GM21619 (cell line): Measurements from ENCODE around the gene SH3BP5L.
A peak's percentile ranks its signal among the peaks of the same experiment; 100 is the strongest.

Experiments used
- ATAC-seq: cut with Tn5 transposase; IDR thresholded peaks from one replicate; pipeline ENCODE4 v1.9.1; 2021; ENCODE audit not compliant: unreplicated experiment

Gene SH3BP5L

DNA sequence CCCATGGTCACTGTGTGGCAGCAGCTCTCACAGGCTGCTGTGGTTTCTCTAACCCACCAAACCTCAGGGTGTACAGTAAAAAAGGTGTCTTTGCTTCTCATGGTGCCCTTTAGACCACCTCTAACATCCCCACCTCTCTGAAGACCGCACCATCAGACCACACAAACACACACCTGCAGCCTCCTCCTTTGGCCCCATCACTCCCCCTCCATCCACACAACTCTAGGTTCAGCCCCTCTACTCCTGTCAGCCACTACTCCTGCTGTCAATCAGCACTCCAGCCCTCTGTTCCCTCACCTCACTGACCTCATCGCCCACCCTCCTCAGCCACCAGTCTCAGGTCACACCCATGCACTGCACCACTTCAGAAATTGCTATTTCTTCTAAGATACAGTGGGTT lies 25.7 kb upstream of the SH3BP5L start:
- no peak for ATAC-seq

DNA sequence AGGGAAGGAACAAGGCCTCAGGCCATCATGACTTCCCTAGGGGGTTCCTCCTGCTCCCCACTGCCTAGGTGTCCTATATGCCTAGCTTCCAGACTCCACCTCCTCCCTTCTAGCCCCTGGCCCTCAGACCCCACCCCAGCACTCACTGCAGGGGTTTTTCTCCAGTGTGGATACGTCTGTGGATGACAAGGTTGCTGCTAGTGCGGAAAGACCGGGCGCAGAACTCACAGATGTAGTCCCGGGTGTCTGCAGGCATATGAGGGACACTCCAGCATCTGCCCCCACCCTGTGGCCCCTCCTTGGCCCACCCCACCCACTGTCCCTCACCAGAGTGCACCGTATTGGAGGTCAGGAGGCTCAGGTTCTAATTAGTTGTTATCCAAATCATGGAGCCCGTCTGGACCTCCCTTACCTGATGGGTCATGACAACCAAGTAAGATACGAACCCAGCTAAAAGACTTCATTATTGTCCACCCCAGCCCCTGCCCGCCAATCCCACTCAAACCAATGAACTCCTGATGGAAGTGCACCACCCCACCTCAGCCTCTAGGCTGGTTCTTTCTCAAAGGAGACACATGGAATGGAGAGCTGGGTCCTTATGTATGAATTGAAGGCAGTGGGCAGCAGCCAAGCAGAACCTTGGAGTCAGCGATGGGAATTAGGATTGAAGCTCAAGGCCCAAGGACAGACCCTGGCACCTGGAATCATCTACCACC lies 25.0 kb upstream of the SH3BP5L start:
- no peak for ATAC-seq

DNA sequence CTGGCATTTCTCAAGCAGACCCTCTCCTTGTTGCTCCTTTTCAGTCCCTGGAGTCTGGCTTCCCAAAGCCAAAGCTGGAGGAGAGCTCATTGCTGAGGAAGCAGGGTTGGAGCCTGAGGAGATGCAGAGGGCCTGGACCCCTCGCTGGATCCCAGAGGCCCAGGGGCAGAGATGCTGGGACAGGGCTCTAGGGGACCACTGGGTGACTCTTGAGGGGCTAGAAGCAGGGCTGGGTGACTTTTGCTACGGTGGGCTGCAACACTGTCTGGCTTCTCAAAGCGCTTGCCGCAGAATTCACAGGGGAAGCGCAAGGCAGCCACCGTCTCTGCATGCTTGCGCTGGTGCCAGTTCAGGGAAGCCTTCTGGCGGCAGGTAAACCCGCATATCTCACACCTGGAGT lies 24.4 kb upstream of the SH3BP5L start:
- ATAC-seq = no peak

DNA sequence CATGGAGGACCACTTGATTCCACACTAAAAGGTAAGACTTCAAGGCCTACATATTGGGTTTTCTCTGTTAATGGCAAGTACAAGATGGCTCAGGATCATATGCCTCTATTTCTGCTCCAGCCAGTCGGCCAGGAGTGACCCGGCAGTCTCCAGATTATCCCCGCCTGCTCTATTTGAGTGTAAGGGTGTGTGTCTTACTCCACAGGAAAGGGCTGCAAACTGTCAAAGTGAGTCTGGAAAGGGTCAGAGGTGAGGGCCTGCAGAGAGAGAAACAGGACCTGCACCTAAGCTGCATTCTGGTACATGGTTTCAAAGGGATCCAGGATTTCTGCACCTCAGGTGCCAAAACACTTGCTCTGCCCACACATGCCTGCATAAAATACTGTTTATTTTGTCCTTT lies 23.9 kb upstream of the SH3BP5L start:
- no peak for ATAC-seq

DNA sequence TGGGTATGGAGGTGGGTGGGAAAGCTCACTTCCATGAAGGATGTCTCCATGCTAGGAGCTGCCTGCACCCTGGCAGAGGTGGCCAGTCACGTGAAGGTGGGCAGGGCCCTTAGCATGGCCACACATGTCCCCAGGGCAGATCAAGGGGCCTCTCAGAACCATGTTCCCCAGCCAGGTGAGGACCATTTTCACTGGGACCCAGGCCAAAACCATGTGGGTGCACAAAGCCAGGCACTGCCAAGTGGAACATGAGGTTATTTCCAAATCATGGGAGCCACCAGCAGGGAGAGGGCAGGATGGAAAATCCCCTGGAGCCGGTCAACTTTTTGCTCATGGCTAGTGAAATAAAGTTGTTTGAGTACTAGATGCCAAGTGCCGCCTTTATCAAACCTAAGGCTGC lies 23.4 kb upstream of the SH3BP5L start:
- ATAC-seq = no peak

DNA sequence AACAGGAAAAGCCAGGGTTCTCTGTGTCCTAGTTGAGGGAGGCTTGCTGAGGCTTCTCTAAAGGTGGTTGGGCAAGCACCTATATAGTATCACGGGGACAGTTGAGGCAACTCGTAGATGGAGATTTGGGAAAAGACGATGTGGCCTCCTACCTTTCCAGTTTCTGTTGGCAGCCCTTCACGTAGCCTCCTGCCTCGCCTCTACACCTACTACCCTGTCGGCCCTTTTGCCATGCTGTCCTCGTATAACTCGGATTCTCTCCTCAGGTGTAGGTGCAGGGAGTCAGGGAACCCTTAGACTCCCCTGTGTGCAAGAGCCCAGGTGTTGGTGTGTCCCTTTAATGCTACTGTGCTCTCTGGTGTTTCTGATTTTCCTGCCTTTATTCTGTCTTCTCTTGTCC lies 22.9 kb upstream of the SH3BP5L start:
- ATAC-seq = no peak

DNA sequence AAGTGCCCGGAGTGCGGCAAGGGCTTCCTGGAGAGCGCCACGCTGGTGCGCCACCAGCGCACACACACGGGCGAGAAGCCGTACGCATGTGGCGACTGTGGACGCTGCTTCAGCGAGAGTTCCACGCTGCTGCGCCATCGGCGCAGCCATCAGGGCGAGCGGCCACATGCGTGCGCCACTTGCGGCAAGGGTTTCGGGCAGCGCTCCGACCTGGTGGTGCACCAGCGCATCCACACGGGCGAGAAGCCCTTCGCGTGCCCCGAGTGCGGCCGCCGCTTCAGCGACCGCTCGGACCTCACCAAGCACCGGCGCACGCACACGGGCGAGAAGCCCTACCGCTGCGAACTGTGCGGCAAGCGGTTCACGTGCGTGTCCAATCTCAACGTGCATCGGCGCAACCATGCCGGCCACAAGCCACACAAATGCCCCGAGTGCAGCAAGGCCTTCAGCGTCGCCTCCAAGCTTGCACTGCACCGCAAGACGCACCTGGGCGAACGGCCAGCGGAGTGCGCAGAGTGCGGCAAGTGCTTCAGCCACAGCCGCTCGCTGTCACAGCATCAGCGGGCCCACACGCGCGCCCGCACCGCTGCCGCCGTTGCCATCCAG lies 22.3 kb upstream of the SH3BP5L start:
- ATAC-seq = no peak

DNA sequence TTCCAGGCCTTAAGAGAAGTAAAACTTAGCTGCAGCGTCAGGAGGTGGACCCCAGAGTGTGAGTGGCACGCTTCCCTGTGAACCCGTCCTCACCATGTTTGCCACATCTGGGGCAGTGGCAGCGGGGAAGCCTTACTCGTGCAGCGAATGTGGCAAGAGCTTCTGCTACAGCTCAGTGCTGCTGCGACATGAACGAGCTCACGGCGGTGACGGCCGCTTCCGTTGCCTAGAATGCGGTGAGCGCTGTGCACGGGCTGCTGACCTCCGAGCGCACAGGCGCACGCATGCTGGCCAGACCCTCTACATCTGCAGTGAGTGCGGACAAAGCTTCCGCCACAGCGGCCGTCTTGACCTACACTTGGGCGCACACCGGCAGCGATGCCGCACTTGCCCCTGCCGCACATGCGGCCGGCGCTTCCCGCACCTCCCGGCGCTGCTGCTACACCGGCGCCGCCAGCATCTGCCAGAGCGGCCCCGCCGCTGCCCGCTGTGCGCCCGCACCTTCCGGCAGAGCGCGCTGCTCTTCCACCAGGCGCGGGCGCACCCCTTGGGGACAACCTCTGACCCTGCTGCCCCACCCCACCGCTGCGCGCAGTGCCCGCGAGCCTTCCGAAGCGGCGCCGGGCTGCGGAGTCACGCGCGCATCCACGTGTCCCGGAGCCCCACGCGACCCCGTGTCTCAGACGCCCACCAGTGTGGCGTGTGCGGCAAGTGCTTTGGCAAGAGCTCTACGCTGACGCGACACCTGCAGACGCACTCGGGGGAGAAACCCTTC lies 21.7 kb upstream of the SH3BP5L start:
- no peak for ATAC-seq

DNA sequence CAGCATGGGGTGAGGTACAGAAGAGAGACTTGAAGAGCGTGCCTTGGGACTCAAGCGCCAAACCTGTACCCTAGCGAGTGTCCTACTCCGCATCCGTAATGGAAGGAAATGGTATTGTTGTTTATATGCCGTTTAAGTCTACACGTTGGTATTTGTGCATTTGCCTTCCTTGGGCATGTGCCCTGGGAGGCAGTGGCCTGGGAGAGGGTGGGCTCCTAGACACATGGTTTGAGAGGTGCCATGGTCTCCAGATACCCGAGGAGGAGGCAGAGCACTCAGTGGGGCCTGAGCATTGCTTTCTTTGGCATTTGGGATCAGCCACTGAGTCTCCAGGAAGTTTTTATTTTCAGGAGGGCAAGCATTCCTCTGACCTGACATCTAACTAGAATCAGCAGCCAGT lies 18.8 kb upstream of the SH3BP5L start:
- ATAC-seq = no peak

DNA sequence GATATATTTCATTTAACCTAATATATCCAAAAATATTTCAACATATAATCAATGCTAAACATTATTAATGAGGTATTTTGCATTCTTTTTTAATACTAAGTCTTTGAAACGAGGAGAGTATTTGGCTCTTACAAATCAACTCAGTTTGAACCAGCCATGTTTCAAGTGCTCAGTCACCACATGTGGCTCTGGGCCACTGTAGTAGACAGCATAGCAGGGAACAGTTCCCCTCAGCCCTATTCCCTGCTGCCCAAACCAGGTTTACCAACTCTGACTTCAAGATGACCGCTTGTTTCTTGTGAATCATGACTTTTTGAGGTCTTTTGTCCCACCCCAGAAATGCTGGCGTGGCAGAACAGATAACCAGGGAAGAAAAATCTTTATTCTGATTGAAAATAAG lies 18.0 kb upstream of the SH3BP5L start:
- ATAC-seq = no peak

DNA sequence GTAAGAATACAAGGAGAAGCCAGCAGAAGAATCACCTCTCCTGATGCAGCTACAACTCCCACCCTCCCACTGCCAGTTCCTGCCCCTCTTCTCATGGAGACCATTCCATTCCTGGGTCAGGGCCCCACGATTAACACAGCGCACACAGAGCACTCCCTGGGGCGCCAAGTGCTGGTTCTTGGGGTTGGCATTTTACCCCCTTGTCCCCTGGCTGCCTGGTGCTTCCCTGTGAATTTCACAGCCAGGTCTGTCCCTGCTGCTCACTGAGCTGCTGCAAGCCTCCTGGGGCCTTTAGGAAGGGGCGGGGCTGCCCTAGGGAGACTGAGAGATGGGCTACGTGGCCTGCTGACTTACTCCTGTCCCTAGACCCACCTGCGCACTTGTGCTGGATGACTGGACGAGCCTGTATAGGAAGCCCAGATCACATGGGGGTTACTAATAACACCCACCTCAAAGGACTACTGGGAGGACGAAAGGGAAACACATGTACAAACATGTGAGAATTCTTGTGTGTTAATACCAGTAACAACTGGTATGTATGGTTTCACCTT lies 17.1 kb upstream of the SH3BP5L start:
- peak; percentile 21 for ATAC-seq

DNA sequence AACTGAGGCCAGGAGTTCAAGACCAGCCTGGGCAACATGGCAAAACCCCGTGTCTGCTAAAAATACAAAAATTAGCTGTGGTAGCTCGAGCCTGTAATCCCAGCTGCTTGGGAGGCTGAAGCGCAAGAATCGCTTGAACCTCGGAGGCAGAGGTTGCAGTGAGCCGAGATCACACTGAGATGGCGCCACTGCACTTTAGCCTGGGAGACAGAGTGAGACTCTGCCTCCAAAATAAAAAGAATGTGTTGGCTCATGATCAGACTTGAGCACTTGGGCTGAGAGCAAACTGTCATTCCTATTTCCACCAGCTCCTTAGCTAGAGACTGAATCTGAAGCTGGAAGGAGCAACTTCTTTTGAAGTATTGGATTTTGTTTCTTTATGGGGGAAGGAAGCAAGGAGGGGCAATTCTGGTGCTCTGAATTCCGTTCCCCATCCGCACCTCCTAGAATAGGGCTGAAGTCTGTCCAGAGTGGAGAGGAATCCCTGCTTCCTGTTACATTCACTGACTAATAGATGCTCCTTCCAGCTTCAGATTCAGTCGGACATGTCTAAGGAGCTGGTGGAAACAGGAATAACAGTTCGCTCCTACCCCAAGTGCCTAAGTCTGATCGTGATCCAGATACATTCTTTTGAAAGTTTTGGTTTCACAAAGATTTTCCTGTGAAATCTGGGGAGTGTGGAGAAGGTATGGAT lies 16.1 kb upstream of the SH3BP5L start:
- ATAC-seq = no peak

DNA sequence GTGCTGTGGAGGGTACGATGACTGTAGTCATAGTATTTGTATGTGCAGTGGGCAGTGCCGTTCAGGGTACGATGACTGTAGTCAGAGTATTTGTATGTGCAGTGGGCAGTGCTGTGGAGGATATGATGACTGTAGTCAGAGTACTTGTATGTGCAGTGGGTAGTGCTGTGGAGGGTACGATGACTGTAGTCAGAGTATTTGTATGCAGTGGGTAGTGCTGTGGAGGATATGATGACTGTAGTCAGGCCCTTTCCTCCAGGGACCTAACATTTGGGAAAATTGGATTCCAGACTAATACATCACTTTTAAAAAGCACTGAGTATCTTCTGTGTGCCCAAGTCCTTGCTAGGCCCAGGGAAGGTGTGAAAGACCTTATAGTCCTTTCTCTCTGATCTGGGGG lies 15.2 kb upstream of the SH3BP5L start:
- ATAC-seq = no peak

DNA sequence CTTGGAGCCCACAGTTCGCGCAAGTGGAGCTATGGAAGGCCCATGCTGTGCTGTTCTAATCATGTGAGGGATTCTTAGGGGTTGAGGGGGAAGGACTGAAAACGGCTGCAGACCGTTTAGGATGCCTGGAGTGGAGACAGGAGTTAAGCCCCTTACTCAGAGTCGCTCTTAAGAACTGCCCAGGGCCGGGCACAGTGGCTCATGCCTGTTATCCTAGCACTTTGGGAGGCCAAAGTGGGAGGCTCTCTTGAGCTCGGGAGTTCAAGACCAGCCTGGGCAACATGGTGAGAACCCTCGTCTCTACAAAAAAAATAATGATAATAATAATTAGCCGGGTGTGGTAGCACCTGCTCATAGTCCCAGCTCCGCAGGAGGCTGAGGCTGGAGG lies 13.4 kb upstream of the SH3BP5L start:
- ATAC-seq = no peak

DNA sequence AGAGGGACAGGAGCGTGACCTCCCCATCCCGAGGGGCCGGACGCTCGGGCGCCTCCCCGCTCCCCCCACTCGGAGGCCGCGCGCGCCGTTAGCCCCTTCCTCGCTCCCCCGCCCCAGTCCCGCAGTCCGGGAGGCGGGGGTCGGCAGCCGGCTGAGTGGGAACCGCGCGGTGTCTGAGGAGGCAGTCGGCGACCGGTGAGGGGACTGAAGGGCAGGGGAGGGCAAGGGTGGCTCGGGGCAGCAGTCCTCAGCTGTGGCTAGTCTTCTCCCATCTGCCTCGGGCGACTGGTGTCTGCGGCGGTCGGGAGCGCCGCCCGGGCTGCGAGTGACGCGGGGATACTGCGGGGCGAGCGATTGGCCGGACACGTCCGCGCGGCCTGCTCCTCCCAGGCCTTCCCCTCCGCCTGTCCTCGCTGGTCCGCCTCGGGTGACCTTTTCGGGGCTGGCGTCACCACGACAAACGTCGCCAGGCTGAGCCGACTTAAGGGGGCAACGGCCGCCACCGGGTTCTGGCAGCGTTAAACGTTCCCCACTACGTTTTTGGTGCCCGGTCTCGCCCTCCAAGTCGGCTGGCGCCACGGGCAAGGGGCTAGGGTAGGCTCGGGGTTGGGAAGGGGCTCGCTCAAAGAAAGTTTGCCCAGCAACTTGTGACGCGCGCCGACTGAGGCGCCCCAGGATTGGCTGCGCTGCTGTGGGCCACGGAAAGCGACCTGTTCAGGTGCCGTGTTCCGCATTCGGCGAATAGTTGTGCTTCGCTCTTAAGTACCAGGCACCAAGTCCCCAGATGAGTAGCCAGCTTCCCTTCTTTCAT lies 12.8 kb upstream of the SH3BP5L start:
- ATAC-seq = peak; percentile 61

DNA sequence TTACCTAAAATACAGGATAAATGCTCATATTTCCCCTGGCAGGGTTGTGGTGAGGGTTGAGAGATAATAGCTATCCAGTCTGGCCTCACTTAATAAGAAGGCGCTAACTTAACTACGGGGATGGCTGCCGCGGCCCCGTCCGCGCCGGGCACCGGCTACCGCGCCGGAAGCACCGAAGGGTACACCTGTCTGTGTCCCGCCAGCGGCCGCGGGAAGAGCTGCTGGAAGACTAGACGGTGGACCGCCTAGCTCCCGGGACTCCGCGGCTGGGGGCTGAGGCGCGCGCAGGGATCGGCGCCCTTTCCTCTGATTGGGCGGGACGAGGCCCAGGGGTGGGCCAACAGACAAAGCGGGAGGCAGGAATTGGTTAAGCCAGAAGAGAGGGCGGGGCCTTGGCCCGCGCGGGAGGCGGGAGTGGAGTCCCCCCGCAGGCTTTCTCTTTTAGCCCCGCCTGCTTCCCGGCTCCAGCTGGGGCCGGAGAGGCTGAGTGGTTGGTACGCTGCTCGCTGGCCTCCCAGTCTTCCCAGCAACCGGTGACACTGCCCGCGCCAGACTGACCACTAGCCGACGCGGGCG lies 12.2 kb upstream of the SH3BP5L start, which contains the start of gene ZNF672:
Gene ZNF672 (plus strand): TSS at position 444 of the 576 bp plus-strand sequence. CDS start 9,051 bp downstream, outside the sequence.
- ATAC-seq = peak; percentile 76

DNA sequence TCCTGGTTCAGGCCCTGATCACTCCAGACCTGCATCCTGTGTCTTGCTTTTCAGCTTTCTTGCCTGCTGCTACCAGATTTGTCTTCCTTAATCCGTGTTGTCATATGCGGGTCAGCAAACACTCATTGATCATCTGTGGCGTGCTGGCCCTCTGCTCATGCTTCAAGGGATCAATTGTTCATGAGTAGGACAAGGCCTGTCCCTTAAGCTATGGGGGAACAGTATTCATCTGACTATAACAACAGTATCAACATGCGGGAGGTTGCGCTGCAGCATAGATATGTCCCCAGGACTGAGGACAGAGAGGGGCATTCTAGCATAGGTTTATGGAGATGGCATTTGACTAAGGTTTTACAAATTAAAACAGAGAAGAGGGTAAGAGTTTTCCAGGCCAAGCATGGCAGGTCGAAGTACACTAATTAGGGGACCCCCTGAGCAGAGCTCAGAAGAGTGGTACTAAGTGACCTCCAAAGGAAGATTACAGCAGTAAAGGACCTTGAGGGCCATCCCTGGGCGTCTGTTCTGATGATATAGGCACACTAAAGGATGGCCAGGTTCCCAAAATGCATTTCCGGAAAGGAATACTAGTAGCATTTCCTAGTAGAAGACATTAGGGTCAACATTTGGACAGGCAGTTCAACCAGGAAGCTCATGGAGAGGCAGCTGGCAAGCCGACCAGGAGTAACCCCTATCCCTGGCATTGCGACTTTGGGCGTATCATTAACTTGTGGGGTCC lies 11.5 kb upstream of the SH3BP5L start:
- ATAC-seq = no peak

DNA sequence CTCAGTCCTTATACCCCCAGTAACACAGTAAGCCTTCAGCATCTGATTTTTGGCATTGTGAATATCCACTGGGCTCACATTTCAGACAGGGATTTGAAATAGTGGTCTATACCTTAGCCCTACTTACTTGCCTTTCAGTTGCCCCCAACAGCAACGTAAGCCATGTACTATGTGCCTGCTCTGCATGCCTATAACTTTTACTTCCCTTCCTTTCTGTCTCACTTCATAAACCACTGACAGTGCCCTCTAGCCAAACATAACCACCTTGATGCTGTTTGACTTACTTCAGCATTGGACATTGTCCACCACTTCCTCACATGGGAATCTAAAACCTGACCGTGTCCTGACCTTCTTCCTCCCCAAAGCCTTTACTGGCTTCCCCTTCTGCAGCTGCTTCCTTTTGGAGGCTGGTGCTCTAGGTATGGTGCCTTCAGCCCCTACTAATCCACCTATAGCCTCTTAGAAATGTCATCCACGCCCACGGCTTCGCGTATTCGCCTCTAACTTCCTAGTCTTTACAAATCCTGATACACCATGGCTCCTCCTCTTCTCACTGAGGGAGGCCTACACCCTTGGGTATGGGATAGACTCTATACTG lies 8.7 kb upstream of the SH3BP5L start:
- no peak for ATAC-seq

DNA sequence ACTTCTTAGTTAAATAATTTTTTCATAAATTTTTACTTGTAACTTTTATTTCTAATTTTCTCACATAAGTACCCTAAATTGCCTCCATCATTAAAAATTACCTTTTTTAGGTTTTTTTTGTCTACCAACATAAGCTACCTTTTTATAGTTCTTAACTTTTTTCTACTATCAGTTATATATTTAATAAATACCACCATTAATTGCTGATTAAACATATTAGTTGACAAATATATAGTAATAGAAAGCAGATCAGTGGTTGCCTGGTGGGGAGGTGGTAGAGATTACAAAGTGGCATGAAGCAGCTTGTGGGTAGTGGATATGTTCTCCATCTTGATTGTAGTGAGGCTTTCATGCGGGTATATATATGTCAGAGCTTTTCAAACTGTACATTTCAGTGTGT lies 6.1 kb upstream of the SH3BP5L start:
- ATAC-seq = no peak
